Activated CD4-positive, CD25-positive, alpha-beta regulatory T cell treated with anti-CD3 and anti-CD28 coated beads, Interleukin-2, amount 50 U/mL, for 16 hours (primary cell): ENCODE data around the gene ADAMTSL3.

Experiments used
- DNase-seq: peaks from one replicate; pipeline ENCODE4 v3.0.0-alpha.2; 2020; ENCODE audit warnings: low read depth, low spot score

ADAMTSL3 gene

DNA sequence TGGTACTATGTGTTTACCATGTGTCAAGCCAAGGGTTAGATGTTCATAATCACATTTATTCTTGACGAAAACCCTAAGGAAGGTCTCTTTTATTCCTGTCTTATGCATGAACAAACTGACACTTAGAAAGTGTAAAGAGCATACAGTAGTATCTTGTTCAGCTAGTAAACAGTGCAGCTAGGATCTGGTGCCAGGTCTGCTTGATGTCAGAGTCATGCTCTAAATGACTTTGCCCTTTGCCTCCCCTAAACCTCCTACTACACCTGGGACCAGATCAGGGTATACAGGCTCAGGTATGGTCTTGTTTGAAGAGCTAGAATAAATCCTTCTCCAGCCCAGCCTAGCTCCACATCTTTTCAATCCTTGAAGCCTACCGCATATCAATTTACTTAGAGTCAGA lies 232.4 kb downstream of the ADAMTSL3 start:
- DNase-seq = no peak

- no peak for DNase-seq
Measured at GRCh38 chr15:83887404-83887803, 233.5 kb downstream of the ADAMTSL3 start.

GRCh38 chr15:83887961-83888360 lies 234.0 kb downstream of the ADAMTSL3 start:
- no peak for DNase-seq

- no peak for DNase-seq
Measured at GRCh38 chr15:83889995-83890394, 236.1 kb downstream of the ADAMTSL3 start.

DNA sequence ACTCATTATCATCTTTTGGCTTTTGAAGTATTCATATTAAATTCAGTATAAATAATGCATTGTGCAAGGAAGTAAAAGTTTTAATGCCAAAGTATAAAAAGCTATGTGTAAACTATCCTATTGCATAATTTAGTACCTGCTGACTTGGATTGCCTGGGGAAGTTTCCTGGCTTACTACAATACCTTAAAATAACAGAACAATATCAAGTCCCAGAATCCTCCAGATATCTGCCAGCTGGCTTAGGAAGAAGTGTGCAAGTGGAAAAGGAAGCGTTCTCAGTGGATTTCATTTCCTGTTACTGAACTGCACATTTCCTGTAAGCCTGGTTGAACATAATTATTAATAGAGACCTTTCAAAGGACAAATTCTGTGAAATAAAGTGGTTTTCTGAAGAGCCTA lies 236.7 kb downstream of the ADAMTSL3 start:
- DNase-seq = no peak

DNA sequence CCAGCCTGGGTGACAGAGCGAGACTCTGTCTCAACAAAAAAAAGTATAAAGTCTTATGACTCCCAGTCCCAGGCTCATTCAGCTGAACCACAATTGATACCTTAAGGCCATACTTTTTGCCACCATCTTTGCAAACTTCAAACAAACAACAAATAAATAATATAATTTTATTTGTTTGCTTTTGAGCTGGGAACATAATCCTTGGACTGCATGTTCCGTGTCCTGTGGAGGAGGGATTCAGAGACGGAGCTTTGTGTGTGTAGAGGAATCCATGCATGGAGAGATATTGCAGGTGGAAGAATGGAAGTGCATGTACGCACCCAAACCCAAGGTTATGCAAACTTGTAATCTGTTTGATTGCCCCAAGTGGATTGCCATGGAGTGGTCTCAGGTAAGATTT lies 238.6 kb downstream of the ADAMTSL3 start:
- DNase-seq = no peak

DNA sequence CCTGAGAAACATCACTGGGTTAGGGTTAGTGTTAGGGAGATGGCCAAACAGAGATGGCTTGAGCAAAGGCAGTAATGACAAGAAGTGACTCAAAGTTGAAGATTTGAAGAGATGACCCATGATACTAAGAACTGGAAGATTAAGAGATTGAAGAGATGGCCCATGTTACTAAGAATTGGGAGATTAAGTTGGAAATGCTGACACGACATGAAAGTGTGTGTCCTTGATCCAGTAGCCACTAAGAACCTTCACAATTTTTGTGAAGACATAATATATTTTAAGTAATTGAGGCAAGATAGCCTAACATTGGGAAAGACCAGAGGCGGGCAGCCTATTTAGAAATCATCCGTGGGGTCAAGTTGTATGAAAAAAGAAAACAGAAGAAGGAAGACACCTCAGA lies 239.4 kb downstream of the ADAMTSL3 start:
- DNase-seq = no peak

- no peak for DNase-seq
Measured at GRCh38 chr15:83897037-83897436, 243.1 kb downstream of the ADAMTSL3 start.

DNA sequence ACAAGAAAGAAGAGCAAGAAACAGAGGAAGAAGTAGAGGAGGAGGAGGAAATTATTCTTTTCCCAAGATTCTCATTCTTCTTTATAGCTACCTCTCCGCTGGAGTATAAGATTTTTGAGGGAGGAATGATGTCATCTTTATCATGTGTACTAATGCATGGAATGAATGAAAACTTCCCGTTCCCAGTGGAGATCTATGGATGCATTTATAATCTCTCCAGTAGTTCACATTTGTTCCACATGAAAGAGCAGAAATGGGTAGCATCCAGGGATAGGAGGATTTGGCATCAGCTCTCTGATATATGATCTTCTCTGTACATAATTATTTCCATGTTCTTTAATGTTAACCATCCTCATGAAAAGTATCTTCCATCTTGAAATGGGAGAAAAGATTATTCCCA lies 244.4 kb downstream of the ADAMTSL3 start:
- DNase-seq = no peak

DNA sequence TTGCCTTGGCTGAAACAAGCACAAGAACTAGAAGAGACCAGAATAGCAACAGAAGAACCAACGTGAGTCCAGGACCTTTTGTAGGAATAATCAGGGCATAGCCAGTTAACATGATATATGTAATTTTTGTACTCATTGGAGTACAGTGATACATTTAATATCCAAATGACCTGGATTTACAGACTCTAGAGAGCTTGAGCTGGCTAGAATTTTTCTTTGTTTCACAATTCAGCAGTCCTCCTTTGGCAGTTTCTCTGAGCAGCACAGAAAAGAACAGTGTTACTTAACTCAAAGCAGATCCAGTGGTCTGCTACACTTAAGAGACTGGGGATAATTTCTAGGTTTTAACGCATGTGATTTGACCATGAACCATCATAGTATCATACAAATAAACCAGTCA lies 245.7 kb downstream of the ADAMTSL3 start:
- no peak for DNase-seq

- no peak for DNase-seq
Measured at GRCh38 chr15:83904107-83905040, 250.5 kb downstream of the ADAMTSL3 start.

- no peak for DNase-seq
Measured at GRCh38 chr15:83905556-83906273, 251.8 kb downstream of the ADAMTSL3 start.

GRCh38 chr15:83911345-83911744 lies 257.4 kb downstream of the ADAMTSL3 start:
- DNase-seq = no peak

DNA sequence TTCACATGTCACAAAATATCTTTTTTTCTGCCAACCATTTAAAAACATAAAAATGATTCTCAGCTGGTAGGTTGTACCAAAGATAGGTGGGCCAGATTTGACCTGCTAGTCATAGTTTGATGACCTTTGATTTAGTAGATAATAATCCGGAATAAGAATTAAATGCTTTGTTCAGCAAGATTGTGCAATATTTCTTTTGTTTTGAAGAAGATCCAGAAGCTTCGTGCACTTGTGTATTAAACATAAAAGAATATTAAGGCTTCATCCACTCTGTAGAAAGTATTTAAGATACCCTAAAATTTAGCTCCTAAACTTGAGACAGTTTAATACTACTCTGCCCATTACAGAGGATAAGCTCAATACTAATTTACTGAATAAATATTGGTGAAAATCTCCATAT lies 258.4 kb downstream of the ADAMTSL3 start:
- no peak for DNase-seq

DNA sequence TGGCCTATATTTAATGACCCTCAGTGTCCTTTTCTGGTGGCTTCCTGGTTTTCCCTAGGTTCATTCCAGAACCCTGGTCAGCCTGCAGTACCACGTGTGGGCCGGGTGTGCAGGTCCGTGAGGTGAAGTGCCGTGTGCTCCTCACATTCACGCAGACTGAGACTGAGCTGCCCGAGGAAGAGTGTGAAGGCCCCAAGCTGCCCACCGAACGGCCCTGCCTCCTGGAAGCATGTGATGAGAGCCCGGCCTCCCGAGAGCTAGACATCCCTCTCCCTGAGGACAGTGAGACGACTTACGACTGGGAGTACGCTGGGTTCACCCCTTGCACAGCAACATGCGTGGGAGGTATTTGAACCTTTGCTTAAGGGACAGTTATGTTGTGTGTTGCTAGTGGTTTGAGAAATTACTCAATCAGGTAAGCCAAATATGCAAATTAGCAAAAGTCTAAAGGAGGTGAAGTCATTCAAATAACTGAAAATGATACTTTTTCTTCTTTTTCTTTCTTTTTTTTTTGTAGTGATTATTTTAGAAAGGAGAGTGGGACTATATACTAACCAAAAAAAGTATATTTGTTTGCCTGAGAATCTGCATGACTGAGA lies 259.2 kb downstream of the ADAMTSL3 start:
- no peak for DNase-seq

DNA sequence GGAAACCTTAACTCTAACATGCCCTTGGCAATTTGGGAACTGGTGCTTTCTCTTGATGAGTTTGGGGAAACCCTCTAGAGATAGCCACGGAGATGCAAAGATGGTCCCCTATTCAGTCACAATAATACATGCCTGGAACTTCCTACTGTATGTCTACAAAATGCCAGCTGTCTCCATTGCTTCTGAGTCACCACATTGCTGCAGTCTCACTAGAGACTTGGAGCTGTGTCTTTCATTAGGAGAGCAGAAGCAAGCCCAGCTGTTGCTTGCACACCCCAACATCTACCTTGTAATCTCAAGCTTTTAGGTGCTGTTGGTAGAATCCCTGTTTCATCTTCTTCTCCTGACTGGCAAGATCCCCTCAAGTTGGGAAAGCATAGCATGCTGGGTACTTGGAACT lies 261.0 kb downstream of the ADAMTSL3 start:
- no peak for DNase-seq

DNA sequence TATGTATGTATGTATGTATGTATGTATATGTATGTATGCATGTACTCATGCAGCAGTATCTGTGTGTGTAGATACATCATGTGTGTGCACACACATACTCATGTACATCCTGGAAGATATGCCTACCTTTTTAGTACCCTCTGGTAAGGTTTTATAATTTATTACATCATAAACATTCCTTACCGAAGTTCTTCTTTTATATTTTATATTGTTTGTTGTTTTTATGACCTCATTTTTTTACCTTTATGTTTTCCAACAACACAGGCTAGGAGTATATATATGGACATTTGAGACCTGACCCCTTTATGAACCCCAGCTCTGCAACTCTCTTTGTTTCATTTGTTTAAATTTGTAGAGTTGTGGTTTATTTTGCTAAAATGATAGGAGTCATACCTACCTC lies 263.5 kb downstream of the ADAMTSL3 start:
- DNase-seq = no peak

DNA sequence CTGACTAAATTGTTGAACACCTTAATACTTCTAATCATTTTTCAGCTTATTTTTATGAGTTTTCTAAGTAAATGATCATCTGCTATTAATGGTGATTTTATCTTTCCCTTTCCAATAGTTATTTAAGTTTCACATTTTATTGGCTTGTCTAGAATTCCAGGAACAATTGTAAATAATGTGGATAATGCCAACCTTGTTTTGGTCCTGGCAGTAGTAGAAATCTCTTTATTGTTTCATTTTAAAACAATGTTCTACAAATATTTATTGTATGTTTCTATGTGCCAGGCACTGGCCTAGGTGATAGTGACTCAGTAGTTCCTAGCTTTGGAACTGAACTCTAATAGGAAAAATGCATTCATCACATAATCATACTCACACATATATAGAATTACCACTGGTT lies 264.1 kb downstream of the ADAMTSL3 start:
- no peak for DNase-seq

DNA sequence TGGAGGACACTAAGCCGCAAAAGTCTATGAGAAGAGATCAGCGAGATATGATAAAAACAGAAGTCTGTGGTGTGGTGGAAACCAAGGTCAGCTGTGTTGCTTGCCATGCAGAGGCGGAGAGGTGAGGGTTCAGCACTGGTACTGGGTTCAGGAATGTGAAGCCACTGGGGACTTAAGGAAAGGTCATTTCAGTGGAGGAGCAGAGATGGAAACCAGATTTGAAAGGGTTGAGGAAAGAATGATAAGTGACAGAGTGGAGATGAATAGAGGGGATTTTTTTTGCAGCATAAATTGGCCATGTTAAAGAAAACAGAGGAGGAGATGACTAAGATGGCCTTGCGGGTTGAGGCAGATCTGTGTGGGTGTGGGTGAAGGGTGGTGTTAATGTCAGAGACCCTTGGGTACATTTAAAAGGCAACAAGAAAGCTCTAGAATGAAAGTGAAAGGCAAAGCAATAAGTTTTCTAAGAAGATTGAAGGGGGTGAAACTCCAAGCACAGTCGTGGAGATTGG lies 265.5 kb downstream of the ADAMTSL3 start:
- DNase-seq = no peak

DNA sequence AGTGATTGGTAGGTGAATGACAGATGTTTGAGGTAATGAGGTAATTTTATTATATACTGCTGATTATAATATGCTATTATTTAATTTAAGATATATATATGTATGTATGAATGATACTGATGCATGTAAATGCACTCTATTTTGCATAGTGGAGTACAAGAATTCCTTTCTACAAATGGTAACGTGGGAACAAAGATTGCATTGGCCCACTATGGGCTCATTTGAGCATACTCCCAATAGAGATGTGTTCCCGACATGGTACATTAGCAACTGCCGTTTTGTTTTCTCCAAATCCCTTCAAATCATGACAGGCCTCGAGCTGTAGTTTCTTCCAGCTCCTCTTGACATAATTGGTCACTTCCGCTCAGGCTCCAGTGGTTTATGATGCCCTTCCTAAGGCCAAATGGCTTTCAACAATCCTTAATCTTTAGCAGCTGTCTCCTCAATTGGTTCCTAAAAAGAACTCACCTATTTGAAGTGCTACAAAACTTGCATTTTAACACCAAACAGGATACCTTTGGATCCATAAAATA lies 266.1 kb downstream of the ADAMTSL3 start:
- DNase-seq = no peak

DNA sequence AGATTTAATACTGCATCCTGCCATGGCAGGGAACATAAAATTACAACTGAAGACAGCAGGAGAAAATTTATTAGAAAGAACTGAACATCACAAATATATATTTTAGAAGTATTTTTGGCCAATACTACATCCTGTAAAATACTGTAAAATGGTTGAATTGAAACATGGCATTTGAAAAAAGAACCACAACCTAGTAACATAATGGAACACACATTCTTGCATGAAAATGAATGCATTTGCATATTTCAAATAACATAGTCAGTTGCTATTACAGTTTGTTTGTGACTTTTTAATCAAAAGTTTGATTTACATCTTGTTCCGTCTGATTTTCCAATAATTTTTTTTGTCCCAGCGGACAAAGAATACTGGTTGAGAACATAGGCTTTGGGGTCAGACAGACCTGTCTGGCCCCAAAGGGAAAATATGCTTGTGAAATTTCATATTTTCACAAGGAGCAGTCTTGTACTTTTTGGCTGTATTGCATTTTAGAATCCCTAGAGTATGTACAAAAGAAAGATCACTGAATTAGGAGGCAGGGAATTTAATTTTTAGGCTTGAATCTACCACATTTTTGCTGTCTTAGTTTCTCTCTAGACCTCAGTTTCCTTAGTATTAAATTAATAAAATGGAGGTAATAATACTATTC lies 268.8 kb downstream of the ADAMTSL3 start:
- no peak for DNase-seq

DNA sequence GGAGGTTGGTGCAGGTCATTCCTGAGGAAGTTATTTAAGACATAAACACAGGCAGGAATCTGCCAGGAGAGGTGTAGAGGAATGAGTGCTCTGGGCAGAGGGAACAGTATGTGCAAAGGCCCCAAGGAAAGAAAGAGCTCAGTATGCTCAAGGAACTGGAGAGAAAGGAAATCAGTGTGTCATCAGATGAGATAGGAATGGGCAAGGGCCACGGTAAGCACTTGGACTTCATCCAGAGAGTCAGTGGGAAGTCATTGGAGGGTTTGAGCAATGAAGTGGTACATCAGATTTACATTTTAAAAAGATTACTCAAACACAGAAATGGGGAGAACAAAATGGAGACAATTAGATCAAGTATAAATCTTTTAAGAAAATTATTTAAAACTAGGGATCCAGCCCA lies 272.2 kb downstream of the ADAMTSL3 start:
- DNase-seq = no peak
